ENCODE measurements around the gene TMEM50B.
"Not testable (repeated sequence)": the region's sequence is repeated elsewhere in the genome, so short reads cannot be mapped to it uniquely, and the experiment has no call there.

Gene TMEM50B

GRCh38 chr21:33478935-33479678, 667 bp downstream of the TMEM50B start:
- DNase-seq (ENCODE audit: insufficient read length, low spot score) (no peak), FAIRE-seq (no peak)
- TF ChIP-seq CTCF (IDR thresholded peaks at IDR 0.05; ENCODE audit: insufficient read depth, missing control alignments), result no peak

GRCh38 chr21:33478182-33478581, 1.6 kb downstream of the TMEM50B start:
- TF ChIP-seq CTCF (IDR thresholded peaks at IDR 0.05; ENCODE audit: insufficient read depth, missing control alignments), result no peak
- DNase-seq (ENCODE audit: insufficient read length, low spot score), result no peak
- FAIRE-seq, result no peak

GRCh38 chr21:33477066-33477465, 2.7 kb downstream of the TMEM50B start:
- DNase-seq (ENCODE audit: insufficient read length, low spot score) (no peak), FAIRE-seq (no peak)
- TF ChIP-seq CTCF (IDR thresholded peaks at IDR 0.05; ENCODE audit: insufficient read depth, missing control alignments), result no peak

GRCh38 chr21:33473344-33473743, 6.4 kb downstream of the TMEM50B start:
- DNase-seq (ENCODE audit: insufficient read length, low spot score) (no peak), FAIRE-seq (no peak)
- TF ChIP-seq CTCF (IDR thresholded peaks at IDR 0.05; ENCODE audit: insufficient read depth, missing control alignments), result no peak

- FAIRE-seq (no peak), DNase-seq (ENCODE audit: insufficient read length, low spot score) (no peak)
- no peak for TF ChIP-seq CTCF (IDR thresholded peaks at IDR 0.05; ENCODE audit: insufficient read depth, missing control alignments)
Measured at GRCh38 chr21:33470701-33471100, 9.1 kb downstream of the TMEM50B start.

- FAIRE-seq; DNase-seq (ENCODE audit: insufficient read length, low spot score): not testable (repeated sequence)
Measured at GRCh38 chr21:33469183-33469582, 10.6 kb downstream of the TMEM50B start.

GRCh38 chr21:33461538-33462250, 18.1 kb downstream of the TMEM50B start:
- TF ChIP-seq CTCF (IDR thresholded peaks at IDR 0.05; ENCODE audit: insufficient read depth, missing control alignments), result no peak
- FAIRE-seq, result no peak
- no peak for DNase-seq (ENCODE audit: insufficient read length, low spot score)

Measured in D721Med (cell line).